DMS 273 treated with DMSO at 0.1 percent for 48 hours (cell line): Measurements from ENCODE around the gene OLFM1.

Experiments used
- DNase-seq: peaks from one replicate; lab custom pipeline; 2025; lab: John Stamatoyannopoulos, UW

OLFM1 gene

DNA sequence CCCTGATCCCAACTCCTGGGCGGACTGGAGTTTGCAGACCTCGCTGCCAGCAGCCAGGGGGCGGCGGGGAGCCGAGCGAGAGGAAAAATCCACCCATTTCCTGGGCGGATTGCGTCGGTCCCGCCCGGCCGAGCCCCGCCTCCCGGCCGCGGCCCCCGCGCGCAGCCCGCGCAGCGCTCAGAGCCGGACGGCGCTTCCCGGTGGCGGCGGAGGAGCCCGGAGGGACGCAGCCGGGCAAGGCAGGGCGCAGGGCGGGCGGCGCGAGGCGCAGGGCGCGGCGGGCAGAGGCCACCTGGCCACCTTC lies at the start of gene OLFM1:
Gene OLFM1, plus strand, starts transcription at position 180 of the 304 bp plus-strand sequence. CDS start 322 bp downstream, outside the sequence.
- DNase-seq, result no peak

DNA sequence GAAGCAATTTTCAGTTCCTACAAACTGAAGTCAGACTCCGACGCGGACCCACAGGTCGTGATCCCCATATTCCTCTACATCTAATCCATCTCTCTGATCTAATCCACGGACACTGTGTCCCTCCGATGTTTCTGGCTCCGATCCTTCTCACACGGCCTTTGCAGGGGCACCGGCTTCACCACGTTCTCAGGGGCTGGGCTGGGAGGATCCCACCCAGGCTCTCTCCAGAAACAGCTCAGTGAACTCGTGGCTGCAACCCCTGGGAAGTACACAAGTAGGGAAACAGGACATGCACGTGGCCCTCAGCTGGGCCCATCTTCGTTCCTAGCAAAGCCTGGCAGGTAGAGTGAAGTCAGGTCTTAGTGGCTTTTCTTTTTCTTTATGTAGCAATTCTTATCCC lies 49.1 kb upstream of the OLFM1 start:
- DNase-seq, result no peak

DNA sequence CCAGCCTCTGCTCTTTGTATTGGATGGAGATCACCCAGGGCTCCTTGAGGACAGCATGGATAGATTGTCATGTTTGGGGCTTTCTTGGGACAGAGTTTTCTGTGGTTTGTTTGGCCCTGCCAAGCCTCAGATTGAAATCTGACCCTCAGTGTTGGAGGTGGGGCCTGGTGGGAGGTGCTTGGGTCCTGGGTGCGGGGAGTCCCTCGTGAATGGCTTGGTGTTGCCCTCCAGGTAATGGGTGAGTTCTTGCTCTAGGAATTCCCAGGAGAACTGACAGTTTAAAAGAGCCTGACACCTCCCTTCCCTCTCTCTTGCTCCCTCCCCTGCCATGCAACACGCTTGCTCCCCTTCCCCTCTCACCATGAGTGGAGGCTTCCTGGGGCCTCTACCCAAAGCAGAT lies 48.6 kb upstream of the OLFM1 start:
- DNase-seq, result no peak

GRCh38 chr9:135039266-135039870 lies 48.1 kb upstream of the OLFM1 start:
- no peak for DNase-seq

GRCh38 chr9:135039916-135040645 lies 47.4 kb upstream of the OLFM1 start:
- no peak for DNase-seq

GRCh38 chr9:135040892-135041291 lies 46.6 kb upstream of the OLFM1 start:
- DNase-seq, result no peak

GRCh38 chr9:135043345-135043744 lies 44.1 kb upstream of the OLFM1 start:
- no peak for DNase-seq

DNA sequence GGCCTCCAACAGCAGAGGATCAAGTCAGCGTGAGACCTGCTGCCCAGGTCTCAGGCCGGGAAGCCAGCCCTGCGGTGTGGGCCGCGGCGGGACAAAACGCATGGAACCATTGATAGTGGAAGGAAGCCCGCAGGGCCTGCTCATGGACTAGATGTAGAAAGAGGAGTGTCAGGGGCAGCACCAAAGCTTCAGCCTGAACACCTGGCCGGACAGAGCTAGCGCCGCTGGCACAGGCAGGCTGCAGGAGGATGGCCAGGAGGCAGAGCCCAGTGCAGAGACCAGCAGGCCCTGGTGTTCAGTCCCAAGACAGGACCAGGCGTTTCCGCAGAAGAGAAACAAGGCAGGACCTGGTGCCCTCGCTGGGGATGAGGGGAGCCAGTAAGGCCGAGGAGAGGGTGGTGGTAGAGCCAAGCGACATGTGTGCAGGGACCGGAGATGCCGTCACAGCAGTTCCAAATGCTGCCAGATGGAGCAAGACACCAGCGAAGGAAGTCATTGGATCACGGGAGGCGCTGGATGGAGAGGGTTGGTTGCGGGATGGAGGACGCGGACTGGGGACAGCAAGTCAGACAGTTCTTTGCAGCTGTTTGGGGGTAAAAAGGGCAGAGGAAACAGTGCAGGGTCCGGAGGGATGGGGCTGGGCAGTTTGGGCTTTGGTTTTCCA lies 42.1 kb upstream of the OLFM1 start:
- no peak for DNase-seq

DNA sequence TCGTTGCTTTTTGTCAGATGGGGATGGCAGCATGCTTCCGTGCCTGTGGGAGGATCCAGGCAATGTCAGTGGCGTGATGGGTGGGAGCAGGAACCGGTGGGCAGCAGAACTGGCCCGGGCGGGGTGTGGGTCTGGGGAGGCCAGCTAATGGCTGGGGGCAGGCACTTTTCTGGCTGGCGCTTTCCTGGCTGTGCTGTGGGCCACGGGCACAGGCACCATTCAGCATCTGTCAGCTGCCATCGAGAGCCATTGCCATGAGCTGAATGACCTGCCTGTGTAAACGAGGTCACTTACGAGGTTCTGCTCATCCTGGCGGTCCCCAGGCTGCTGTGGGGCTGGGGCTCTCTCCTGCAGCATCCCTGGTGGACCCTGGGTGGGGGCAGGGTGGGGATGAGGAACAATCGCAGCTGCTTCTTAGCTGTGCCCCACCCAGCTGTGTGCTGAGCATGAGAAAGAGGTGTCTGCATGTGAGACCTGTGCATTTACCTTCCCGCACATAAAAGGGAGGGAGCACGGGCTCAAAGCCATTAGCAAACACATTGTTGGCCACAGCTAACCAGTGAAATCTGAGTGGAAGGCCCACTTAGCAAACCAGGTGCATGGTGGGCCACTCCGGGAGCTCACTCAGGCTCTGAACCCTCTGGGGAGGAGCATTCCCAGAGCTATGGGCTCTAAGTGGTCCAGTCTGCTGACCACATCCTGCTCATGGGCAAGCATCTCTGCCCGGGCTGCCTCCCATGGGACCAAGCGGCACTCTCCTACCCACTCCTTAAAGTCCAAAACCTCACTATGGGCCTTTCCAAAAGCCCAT lies 41.3 kb upstream of the OLFM1 start:
- DNase-seq, result no peak

DNA sequence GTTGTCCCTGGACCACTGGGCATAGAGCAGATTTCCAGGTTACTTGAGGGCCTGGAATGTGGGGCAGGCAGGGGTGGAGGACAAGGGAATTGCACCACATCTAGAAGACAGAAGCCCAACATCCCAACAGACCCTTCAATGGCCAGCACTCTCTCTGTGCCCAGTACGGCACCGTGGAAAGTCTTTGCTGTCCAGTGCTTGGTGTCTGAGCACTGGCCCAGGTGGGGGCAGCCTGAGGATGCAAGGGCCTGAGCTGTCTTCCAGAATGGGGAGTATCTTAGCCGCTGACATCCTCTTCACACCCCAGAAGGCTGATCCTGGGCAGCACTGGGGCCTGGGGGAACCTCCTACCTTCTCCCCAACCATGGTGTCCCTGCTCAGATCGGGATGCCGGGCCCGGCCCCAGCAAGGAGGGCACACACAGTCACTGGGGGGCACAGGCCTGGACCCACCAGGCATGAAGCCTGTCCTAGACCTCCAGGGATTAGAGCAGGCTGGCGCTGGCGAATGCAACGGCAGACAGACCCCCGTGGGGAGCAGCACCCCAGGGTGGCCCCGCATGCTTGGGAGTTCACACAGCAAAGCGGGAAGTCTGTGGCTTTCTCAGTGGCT lies 40.6 kb upstream of the OLFM1 start:
- DNase-seq, result no peak

- DNase-seq, result no peak
These were observed 39.9 kb upstream of the OLFM1 start for GRCh38 chr9:135047521-135047920.

GRCh38 chr9:135048046-135048757 lies 39.3 kb upstream of the OLFM1 start:
- DNase-seq, result no peak

- DNase-seq, result no peak
These were observed 38.6 kb upstream of the OLFM1 start for GRCh38 chr9:135048758-135049444.

- no peak for DNase-seq
These were observed 38.0 kb upstream of the OLFM1 start for GRCh38 chr9:135049460-135049859.

- no peak for DNase-seq
These were observed 37.1 kb upstream of the OLFM1 start for GRCh38 chr9:135050072-135050990.

DNA sequence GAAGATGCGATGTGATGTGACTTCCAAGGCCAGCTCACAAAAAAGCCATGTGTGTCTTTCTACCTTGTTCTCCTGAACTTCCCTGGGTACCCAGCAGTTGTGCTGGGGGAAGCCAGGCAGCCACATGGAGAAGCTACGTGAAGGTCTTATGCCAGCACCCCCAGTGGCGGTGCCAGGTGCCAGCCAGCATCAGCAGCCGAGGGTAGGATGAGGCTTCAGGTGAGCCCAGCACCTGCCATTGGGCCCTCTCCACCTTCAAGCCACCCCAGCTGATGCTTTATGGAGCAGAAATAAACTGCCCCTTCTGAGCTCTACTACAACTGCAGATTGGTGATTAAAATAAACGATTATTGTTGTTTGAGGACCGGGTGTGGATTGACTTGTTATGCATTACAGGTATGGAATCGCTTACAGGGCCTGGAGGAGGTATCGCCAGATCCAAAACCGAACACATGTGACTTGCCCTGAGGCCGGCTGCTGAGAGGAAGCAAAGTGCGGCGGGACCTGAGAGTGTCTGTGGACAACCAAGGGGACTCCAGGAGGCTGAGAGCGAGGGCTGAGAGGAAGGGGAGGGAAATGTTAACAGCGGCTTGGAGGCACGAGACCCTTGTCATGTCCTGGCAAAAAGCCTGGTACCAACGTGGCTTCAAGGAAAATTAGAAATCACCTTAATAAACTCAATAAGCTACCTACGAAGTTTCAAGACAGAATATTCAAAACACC lies 36.0 kb upstream of the OLFM1 start:
- no peak for DNase-seq

DNA sequence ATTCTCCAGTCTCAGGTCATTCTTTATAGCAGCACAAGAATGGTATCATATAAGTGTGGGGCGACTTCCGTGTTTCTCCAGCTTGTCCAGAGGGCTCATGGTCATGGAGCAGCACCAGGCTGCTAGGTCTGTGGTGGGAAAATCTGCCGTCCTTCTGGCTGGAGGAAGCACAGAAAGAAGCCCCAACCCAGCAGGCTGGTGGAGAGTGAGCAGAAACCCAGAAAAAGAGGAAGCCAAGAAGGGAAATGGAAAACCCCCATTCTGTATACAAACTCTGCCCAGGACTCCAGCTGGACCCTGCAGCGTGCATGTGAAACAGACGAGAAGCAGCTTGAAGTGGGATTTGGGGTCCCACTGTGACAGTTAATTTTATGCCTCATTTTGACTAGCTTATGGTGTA lies 34.3 kb upstream of the OLFM1 start:
- DNase-seq, result no peak

DNA sequence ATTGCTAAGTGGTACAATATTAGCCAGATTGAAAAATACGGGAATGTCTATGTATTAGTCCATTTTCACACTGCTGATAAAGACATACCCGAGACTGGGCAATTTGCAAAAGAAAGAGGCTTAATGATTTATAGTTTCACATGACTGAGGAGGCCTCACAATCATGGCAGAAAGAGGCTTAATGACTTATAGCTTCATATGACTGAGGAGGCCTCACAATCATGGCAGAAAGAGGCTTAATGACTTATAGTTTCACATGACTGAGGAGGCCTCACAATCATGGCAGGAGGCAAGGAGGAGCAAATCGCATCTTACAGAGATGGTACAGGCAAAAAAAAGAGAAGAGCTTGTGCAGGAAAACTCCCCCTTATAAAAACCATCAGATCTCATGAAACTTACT lies 32.3 kb upstream of the OLFM1 start:
- DNase-seq, result no peak

- DNase-seq, result no peak
These were observed 30.9 kb upstream of the OLFM1 start for GRCh38 chr9:135056541-135056940.
